Calu3 (cell line): ENCODE results near the gene EPHB2. TPM values are rescaled to one million over a fixed set of nuclear protein-coding genes. Genes with fewer than 3 reads are reported as not detected.

Experiments used
- BruUV-seq: library from RNA; stranded (reverse); fragments of 400-500 nt; replicated peaks from 2 replicates; lab custom pipeline; 2021; lab: Mats Ljungman, UMichigan
- CTCF ChIA-PET: fragments of 300-600 bp; sonication (Branson Sonifier 250); formaldehyde crosslinking; loops from one replicate; lab custom pipeline; 2022; ENCODE audit warnings: antibody characterized with exemption; lab: Charles Lee
- DNase-seq: peaks from one replicate; pipeline ENCODE4 v3.0.0; 2022
- H3K27ac Mint-ChIP-seq: one replicate; pipeline ENCODE4 v1.8.0; 2022; ENCODE audit warnings: mixed read lengths; ENCODE audit not compliant: unreplicated experiment
- H3K27me3 Mint-ChIP-seq: one replicate; pipeline ENCODE4 v1.8.0; 2022; ENCODE audit warnings: mixed read lengths; ENCODE audit not compliant: unreplicated experiment
- H3K36me3 Mint-ChIP-seq: one replicate; pipeline ENCODE4 v1.8.0; 2022; ENCODE audit warnings: mild to moderate bottlenecking, moderate library complexity, mixed read lengths; ENCODE audit not compliant: insufficient read depth, unreplicated experiment
- H3K4me1 Mint-ChIP-seq: one replicate; pipeline ENCODE4 v1.8.0; 2022; ENCODE audit warnings: mild to moderate bottlenecking, low read depth, mixed read lengths; ENCODE audit not compliant: unreplicated experiment
- H3K4me3 Mint-ChIP-seq: one replicate; pipeline ENCODE4 v1.8.0; 2022; ENCODE audit warnings: mild to moderate bottlenecking, low read depth, moderate library complexity, mixed read lengths; ENCODE audit not compliant: unreplicated experiment
- H3K9me3 Mint-ChIP-seq: one replicate; pipeline ENCODE4 v1.8.0; 2022; ENCODE audit warnings: low read depth, mixed read lengths; ENCODE audit not compliant: unreplicated experiment
- intact Hi-C: fragments of 100-400 bp; cut with micrococcal nuclease; formaldehyde crosslinking; loops from one replicate; pipeline ENCODE4 v1.10.0; 2022; ENCODE audit not compliant: unreplicated experiment
- total RNA-seq: library from RNA; stranded (reverse); gene quantifications from 2 replicates; pipeline ENCODE4 v1.2.3, GENCODE V29; 2022
- TF ChIP-seq, protein P1 (sequence below): fragments of 200-600 bp; IDR thresholded peaks from one replicate; pipeline ENCODE4 v1.8.0; 2022; ENCODE audit warnings: antibody characterized with exemption; ENCODE audit not compliant: unreplicated experiment

The EPHB2 gene
- total RNA-seq, 1 experiment from 2014 or later, result 19.3 TPM

DNA sequence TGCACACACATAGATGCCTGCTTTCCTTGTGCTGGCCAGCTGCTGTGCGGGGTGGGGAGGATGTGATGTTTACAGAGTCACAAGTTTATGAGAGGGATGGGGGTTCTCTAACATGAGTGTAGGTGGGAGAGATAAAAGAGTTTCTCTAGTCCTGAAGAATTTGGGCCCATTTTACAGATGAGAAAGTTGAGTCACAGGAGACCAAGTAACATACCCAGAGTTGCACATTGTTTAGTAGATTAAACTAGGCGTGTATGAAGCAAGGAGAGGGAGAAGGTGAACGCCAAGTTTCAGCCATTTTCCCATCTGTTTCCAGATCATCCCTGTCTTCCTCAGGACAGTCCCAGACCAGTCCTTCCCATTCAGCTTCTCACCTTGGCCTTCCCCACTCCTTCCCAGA, 126.7 kb downstream of the EPHB2 start:
- DNase-seq, result no peak
- no TSS peak for BruUV-seq
- peaks cover 17% of the 10 kb centered on the region for H3K4me1 Mint-ChIP-seq
- H3K27me3 Mint-ChIP-seq, result no peaks in the 10 kb centered on the region
- H3K36me3 Mint-ChIP-seq, result peaks cover 4% of the 10 kb centered on the region
- H3K4me3 Mint-ChIP-seq, result no peak overlapping the region
- TF ChIP-seq, protein P1, sequence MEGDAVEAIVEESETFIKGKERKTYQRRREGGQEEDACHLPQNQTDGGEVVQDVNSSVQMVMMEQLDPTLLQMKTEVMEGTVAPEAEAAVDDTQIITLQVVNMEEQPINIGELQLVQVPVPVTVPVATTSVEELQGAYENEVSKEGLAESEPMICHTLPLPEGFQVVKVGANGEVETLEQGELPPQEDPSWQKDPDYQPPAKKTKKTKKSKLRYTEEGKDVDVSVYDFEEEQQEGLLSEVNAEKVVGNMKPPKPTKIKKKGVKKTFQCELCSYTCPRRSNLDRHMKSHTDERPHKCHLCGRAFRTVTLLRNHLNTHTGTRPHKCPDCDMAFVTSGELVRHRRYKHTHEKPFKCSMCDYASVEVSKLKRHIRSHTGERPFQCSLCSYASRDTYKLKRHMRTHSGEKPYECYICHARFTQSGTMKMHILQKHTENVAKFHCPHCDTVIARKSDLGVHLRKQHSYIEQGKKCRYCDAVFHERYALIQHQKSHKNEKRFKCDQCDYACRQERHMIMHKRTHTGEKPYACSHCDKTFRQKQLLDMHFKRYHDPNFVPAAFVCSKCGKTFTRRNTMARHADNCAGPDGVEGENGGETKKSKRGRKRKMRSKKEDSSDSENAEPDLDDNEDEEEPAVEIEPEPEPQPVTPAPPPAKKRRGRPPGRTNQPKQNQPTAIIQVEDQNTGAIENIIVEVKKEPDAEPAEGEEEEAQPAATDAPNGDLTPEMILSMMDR, result no peak
- H3K9me3 Mint-ChIP-seq, result no peaks in the 10 kb centered on the region
- intact Hi-C loops, result no loop called here
- no peak overlapping the region for H3K27ac Mint-ChIP-seq
- CTCF ChIA-PET, result no interaction called here

DNA sequence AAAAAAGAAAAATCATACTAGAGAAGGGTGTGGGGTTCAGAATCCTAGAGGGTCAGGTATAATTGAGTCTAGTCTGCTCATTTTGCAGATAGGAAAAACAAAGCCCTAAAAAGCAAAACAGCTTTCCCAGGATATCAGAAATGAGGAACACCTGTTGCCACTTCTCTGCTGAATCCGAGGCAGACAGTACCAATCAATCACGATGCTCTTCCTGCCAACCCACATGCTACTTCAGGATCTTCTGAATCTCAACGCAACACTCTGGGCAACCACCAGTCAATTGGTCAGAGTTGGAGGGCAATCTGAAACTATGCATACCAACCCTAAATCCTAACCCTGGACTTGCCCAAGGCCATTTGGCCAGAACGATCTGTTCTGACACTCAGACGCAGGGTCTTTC, 128.3 kb downstream of the EPHB2 start:
- no peak for DNase-seq
- H3K27me3 Mint-ChIP-seq, result no peaks in the 10 kb centered on the region
- BruUV-seq, result no TSS peak
- H3K4me3 Mint-ChIP-seq, result no peak overlapping the region
- intact Hi-C loops, result no loop called here
- H3K4me1 Mint-ChIP-seq, result peaks cover under 1% of the 10 kb centered on the region
- CTCF ChIA-PET, result no interaction called here
- TF ChIP-seq, protein P1, result no peak
- H3K27ac Mint-ChIP-seq, result no peak overlapping the region
- H3K36me3 Mint-ChIP-seq, result peaks cover 4% of the 10 kb centered on the region
- no peaks in the 10 kb centered on the region for H3K9me3 Mint-ChIP-seq

DNA sequence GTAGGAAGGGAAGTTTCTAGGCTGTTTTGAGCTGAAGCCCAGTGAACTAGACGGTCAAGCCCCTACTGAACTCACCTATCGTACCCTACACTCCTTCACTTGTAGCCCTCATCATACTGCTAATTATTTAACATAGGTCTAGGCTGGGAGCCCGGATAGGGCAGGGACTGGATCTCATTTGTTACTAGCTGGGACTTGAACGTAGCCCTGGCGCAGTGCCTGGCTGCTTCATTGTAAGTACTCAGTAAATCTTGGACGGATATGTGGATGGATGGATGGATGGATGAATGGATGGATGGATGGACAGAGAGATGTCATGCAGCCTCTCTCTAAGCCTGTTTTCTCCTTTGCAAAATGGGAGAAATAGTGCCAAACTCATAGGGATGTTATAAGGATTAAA, 129.2 kb downstream of the EPHB2 start:
- H3K4me3 Mint-ChIP-seq, result no peak overlapping the region
- no peaks in the 10 kb centered on the region for H3K4me1 Mint-ChIP-seq
- H3K27me3 Mint-ChIP-seq, result no peaks in the 10 kb centered on the region
- BruUV-seq, result no TSS peak
- no peaks in the 10 kb centered on the region for H3K9me3 Mint-ChIP-seq
- no peak overlapping the region for H3K27ac Mint-ChIP-seq
- TF ChIP-seq, protein P1, result no peak
- no peak for DNase-seq
- intact Hi-C loops, result no loop called here
- CTCF ChIA-PET, result no interaction called here
- H3K36me3 Mint-ChIP-seq, result peaks cover 4% of the 10 kb centered on the region

DNA sequence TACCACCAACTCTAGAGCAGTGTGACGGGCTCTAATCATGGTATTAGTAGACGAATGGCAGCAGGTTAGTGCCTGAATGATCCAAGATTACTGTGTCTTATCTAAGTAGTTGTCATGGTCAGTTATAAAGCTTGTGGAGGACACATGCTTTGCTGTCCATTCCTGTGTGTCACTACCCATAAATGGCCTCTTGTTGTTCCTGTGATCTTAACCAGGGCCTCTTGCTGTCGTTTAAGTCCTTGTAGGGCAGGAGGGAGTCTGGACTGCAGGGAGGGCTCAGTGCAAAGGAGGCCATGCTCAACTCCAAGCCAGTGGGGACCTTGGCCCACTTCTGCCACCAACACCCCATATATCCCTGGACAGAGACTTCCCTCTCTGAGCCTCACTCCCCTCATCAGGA, 130.5 kb downstream of the EPHB2 start:
- TF ChIP-seq, protein P1, result no peak
- Mint-ChIP-seq H3K4me1 (no peaks in the 10 kb centered on the region), H3K36me3 (peaks cover 4% of the 10 kb centered on the region), H3K27me3 (no peaks in the 10 kb centered on the region), H3K9me3 (no peaks in the 10 kb centered on the region), H3K27ac (no peak overlapping the region), H3K4me3 (no peak overlapping the region)
- CTCF ChIA-PET, result interaction anchor here (1.0 kb wide), 1 partner anchor 94 kb away, joined by 4 read pairs; no protein-coding TSS in a partner anchor
- no peak for DNase-seq
- BruUV-seq, result no TSS peak
- intact Hi-C loops, result no loop called here
